GM12878 (cell line): Measurements from ENCODE around the gene DPYSL3.

Experiments used
- EP300 ChIP-seq, 2 experiments: fragments of 150-350 bp in 1 of 2; IDR thresholded peaks; 2 replicates each; pipeline ENCODE4 v1.6.1; 2011 to 2012; ENCODE audit warnings: low read depth in 2 of 2, low read length in 2 of 2, borderline replicate concordance in 1 of 2, improper control_type of control experiment in 1 of 2, inconsistent platforms in 1 of 2; ENCODE audit not compliant: control insufficient read depth in 1 of 2
- JUND ChIP-seq: IDR thresholded peaks from 2 replicates; pipeline ENCODE4 v1.6.1; 2012; ENCODE audit warnings: low read depth, mild to moderate bottlenecking, low read length, improper control_type of control experiment, moderate library complexity
- LARP7 ChIP-seq: fragments of 450-650 bp; IDR thresholded peaks from 2 replicates; pipeline ENCODE4 v1.6.1; 2017; ENCODE audit warnings: mild to moderate bottlenecking

- no peak for TF ChIP-seq LARP7
- no peak for TF ChIP-seq JUND
- no peak for TF ChIP-seq EP300 (IDR thresholded peaks at IDR 0.05; ENCODE audit: borderline replicate concordance in 1 of 2, control insufficient read depth in 1 of 2, low read depth in 2 of 2, low read length in 2 of 2)
Measured at GRCh38 chr5:147373328-147373727, 136.5 kb downstream of the DPYSL3 start.
